ENCODE data around the gene CD79B. TPM values are rescaled to one million over a fixed set of nuclear protein-coding genes. Genes with fewer than 3 reads are reported as not detected.

CD79B gene
- total and polyA plus RNA-seq, 2 of the 13 experiments (the other 11 are each of a cell fraction or from before 2014, with no cell fraction given): not detected

DNA sequence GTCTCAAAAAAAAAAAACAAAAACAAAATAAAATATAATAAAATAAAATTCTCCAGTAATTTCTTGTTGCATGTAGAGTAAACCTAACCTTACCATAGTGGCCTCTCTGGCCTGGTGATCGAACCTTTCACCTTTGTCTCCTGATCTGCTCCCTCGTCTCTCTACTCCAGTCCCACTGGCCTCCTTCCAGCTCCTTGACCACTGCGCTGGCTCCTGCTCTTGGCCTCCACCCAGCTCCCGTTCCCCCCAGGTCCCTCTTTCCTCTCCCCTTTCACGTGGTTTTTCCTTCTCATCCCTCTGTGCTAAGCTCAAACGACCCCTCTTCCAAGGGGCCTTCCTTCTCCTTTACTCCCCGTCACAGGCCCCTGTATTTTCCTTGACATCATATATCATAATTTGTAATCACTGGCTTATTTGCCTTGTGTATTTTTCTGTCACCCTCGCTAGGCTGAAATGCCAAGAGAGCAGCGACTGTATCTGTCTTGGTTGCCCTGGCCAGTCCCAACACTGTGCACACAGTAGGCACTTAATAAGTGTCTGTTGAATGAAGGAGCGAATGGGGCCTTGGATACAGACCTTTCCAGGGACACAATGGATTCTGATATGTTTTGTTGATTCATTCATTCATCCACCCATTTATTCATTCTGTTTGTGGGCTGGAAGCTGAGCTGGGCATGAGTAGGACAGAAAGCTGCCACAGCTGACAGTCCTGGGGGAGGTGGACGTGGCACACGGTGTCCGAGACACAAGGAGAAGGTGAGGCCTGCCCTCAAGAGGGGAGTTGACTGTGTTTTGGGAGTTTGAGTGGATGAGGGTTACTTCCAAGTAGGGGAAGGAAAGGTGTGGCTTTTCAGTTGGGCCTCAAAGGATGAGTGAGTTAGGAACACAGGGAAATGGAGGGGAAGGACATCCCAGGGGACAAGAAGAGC is 46.4 kb upstream of the CD79B start:
- DNase-seq (ENCODE audit: low spot score) (no peak), FAIRE-seq (no peak), ATAC-seq (no peak)
- peaks cover 8% of the 10 kb centered on the region for H3K9me3 ChIP-seq (ENCODE audit: low read length)
- 23% methylated on average over 13 of the region's 13 CpGs for WGBS (ENCODE audit: low lambda C conversion rate)
- H2AFZ ChIP-seq (ENCODE audit: low read length): no peak overlapping the region
- no peaks in the 10 kb centered on the region for H3K36me3 ChIP-seq (replicated peaks in 1 of 2; ENCODE audit: control insufficient read depth in 1 of 2, insufficient read depth in 2 of 2, low read length in 2 of 2)
- in situ Hi-C loops (cut with HindIII; ENCODE audit: extremely low pct_ligation_motif_present, low pct_unique_long_range_greater_than_20kb) (no loop called here), intact Hi-C loops (cut with micrococcal nuclease; ENCODE audit: unreplicated experiment) (no loop called here)
- H3K27ac ChIP-seq (ENCODE audit: extremely low read length, insufficient read depth, low read length): no peak overlapping the region
- H3K4me3 ChIP-seq (replicated peaks in 1 of 3; ENCODE audit: insufficient read depth in 1 of 3, low read depth in 2 of 3, low read length in 3 of 3): no peak overlapping the region
- no peaks in the 10 kb centered on the region for H4K20me1 ChIP-seq (ENCODE audit: insufficient read depth, low read length)
- ChIA-PET POLR2A (no interaction called here), CTCF (ENCODE audit: low intra/inter-chr PET ratio, low total read pairs) (no interaction called here)
- H3K4me1 ChIP-seq (ENCODE audit: insufficient read depth, low read length): peaks cover 23% of the 10 kb centered on the region
- H3K9ac ChIP-seq (ENCODE audit: insufficient read depth, low read depth, low read length): no peak overlapping the region
- BruUV-seq (replicated peaks): no TSS peak
- H3K79me2 ChIP-seq (ENCODE audit: insufficient read depth, low read length): no peaks in the 10 kb centered on the region
- H3K27me3 ChIP-seq (ENCODE audit: control insufficient read depth in 1 of 2, insufficient read depth in 2 of 2, low read length in 2 of 2): peaks cover 13 to 58% of the 10 kb centered on the region in 2 experiments; a peak in 3 of 5 replicates
- H3K4me2 ChIP-seq (ENCODE audit: low read depth, low read length): no peak overlapping the region
- TF ChIP-seq RAD51 (IDR thresholded peaks at IDR 0.05; ENCODE audit: borderline replicate concordance) (no peak), NBN (conservative IDR thresholded peaks at IDR 0.05) (no peak), ZNF143 (CRISPR knock-in tag; IDR thresholded peaks at IDR 0.05) (no peak), DPF2 (CRISPR knock-in tag; IDR thresholded peaks at IDR 0.05; ENCODE audit: borderline replicate concordance, low read depth) (no peak), TRIM24 (CRISPR knock-in tag; IDR thresholded peaks at IDR 0.05) (no peak), YEATS2 (CRISPR knock-in tag; IDR thresholded peaks at IDR 0.05; ENCODE audit: borderline replicate concordance) (no peak)
- TF ChIP-seq, protein P1, sequence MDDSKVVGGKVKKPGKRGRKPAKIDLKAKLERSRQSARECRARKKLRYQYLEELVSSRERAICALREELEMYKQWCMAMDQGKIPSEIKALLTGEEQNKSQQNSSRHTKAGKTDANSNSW (CRISPR knock-in tag; IDR thresholded peaks at IDR 0.05; ENCODE audit: borderline replicate concordance): no peak
- TF ChIP-seq, protein P2, sequence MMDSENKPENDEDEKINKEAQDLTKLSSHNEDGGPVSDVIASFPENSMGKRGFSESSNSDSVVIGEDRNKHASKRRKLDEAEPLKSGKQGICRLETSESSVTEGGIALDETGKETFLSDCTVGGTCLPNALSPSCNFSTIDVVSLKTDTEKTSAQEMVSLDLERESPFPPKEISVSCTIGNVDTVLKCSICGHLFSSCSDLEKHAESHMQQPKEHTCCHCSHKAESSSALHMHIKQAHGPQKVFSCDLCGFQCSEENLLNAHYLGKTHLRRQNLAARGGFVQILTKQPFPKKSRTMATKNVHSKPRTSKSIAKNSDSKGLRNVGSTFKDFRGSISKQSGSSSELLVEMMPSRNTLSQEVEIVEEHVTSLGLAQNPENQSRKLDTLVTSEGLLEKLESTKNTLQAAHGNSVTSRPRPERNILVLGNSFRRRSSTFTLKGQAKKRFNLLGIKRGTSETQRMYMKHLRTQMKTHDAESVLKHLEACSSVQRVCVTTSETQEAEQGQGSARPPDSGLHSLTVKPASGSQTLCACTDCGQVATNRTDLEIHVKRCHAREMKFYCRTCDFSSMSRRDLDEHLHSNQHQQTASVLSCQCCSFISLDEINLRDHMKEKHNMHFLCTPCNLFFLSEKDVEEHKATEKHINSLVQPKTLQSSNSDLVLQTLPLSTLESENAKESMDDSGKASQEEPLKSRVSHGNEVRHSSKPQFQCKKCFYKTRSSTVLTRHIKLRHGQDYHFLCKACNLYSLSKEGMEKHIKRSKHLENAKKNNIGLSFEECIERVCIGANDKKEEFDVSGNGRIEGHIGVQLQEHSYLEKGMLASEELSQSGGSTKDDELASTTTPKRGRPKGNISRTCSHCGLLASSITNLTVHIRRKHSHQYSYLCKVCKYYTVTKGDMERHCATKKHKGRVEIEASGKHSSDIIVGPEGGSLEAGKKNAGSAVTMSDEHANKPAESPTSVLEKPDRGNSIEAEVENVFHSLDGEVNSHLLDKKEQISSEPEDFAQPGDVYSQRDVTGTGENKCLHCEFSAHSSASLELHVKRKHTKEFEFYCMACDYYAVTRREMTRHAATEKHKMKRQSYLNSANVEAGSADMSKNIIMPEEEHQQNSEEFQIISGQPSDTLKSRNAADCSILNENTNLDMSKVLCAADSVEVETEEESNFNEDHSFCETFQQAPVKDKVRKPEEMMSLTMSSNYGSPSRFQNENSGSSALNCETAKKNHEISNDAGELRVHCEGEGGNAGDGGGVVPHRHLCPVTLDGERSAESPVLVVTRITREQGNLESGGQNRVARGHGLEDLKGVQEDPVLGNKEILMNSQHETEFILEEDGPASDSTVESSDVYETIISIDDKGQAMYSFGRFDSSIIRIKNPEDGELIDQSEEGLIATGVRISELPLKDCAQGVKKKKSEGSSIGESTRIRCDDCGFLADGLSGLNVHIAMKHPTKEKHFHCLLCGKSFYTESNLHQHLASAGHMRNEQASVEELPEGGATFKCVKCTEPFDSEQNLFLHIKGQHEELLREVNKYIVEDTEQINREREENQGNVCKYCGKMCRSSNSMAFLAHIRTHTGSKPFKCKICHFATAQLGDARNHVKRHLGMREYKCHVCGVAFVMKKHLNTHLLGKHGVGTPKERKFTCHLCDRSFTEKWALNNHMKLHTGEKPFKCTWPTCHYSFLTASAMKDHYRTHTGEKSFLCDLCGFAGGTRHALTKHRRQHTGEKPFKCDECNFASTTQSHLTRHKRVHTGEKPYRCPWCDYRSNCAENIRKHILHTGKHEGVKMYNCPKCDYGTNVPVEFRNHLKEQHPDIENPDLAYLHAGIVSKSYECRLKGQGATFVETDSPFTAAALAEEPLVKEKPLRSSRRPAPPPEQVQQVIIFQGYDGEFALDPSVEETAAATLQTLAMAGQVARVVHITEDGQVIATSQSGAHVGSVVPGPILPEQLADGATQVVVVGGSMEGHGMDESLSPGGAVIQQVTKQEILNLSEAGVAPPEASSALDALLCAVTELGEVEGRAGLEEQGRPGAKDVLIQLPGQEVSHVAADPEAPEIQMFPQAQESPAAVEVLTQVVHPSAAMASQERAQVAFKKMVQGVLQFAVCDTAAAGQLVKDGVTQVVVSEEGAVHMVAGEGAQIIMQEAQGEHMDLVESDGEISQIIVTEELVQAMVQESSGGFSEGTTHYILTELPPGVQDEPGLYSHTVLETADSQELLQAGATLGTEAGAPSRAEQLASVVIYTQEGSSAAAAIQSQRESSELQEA (CRISPR knock-in tag; IDR thresholded peaks at IDR 0.05; ENCODE audit: not compliant biosample characterization): no peak
- TF ChIP-seq, protein P3, sequence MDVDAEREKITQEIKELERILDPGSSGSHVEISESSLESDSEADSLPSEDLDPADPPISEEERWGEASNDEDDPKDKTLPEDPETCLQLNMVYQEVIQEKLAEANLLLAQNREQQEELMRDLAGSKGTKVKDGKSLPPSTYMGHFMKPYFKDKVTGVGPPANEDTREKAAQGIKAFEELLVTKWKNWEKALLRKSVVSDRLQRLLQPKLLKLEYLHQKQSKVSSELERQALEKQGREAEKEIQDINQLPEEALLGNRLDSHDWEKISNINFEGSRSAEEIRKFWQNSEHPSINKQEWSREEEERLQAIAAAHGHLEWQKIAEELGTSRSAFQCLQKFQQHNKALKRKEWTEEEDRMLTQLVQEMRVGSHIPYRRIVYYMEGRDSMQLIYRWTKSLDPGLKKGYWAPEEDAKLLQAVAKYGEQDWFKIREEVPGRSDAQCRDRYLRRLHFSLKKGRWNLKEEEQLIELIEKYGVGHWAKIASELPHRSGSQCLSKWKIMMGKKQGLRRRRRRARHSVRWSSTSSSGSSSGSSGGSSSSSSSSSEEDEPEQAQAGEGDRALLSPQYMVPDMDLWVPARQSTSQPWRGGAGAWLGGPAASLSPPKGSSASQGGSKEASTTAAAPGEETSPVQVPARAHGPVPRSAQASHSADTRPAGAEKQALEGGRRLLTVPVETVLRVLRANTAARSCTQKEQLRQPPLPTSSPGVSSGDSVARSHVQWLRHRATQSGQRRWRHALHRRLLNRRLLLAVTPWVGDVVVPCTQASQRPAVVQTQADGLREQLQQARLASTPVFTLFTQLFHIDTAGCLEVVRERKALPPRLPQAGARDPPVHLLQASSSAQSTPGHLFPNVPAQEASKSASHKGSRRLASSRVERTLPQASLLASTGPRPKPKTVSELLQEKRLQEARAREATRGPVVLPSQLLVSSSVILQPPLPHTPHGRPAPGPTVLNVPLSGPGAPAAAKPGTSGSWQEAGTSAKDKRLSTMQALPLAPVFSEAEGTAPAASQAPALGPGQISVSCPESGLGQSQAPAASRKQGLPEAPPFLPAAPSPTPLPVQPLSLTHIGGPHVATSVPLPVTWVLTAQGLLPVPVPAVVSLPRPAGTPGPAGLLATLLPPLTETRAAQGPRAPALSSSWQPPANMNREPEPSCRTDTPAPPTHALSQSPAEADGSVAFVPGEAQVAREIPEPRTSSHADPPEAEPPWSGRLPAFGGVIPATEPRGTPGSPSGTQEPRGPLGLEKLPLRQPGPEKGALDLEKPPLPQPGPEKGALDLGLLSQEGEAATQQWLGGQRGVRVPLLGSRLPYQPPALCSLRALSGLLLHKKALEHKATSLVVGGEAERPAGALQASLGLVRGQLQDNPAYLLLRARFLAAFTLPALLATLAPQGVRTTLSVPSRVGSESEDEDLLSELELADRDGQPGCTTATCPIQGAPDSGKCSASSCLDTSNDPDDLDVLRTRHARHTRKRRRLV (CRISPR knock-in tag; IDR thresholded peaks at IDR 0.05): no peak
